Measurements from ENCODE around the gene TGFB2. TPM values are rescaled to one million over a fixed set of nuclear protein-coding genes. Genes with fewer than 3 reads are reported as not detected.
A peak's percentile ranks its signal among the peaks of the same experiment; 100 is the strongest.

TGFB2 gene
- polyA plus RNA-seq, 2 of the 4 experiments (the other 2 are of a cell fraction) = 29.7 to 65.8 TPM

GRCh38 chr1:218328769-218329168, 16.4 kb upstream of the TGFB2 start:
- peaks cover 17% of the 10 kb centered on the region; the same call in 2 of the 3 replicates for H3K4me1 ChIP-seq
- ChIA-PET CTCF (interaction anchor here (1.0 to 5.9 kb wide), 8 partner anchors 25 to 1483 kb away, joined by 3 to 46 read pairs (median 8); no protein-coding TSS in a partner anchor), POLR2A (no interaction called here)
- no peak overlapping the region for H3K4me2 ChIP-seq
- DNase-seq (ENCODE audit: low read depth in 1 of 2, low spot score in 1 of 2) (no peak), FAIRE-seq (no peak), ATAC-seq (no peak; a peak in 1 of 6 replicates)
- no peaks in the 10 kb centered on the region for H3K9me3 ChIP-seq
- WGBS (ENCODE audit: missing lambda C conversion rate) = 88% methylated on average over 3 of the region's 3 CpGs
- no peak for TF ChIP-seq BHLHE40 (IDR thresholded peaks at IDR 0.05; ENCODE audit: low read depth, low read length)
- TF ChIP-seq NFE2L2 (conservative IDR thresholded peaks at IDR 0.05; ENCODE audit: low read length) = no peak
- TF ChIP-seq, protein P1, sequence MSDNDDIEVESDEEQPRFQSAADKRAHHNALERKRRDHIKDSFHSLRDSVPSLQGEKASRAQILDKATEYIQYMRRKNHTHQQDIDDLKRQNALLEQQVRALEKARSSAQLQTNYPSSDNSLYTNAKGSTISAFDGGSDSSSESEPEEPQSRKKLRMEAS (IDR thresholded peaks at IDR 0.05) = no peak
- no peak for TF ChIP-seq EHF (CRISPR knock-in tag; IDR thresholded peaks at IDR 0.05)
- no peak for TF ChIP-seq KDM1A (IDR thresholded peaks at IDR 0.05; ENCODE audit: low read depth)
- TF ChIP-seq GATA3 (IDR thresholded peaks at IDR 0.05; ENCODE audit: borderline replicate concordance) = no peak
- TF ChIP-seq MAFK (IDR thresholded peaks at IDR 0.05; ENCODE audit: partially characterized antibody) = peak; percentile 49
- no peak overlapping the region for H3K4me3 ChIP-seq
- H3K27ac ChIP-seq = no peak overlapping the region

- FAIRE-seq (peak; percentile 93), ATAC-seq (peak in 1 of 2 experiments; percentile 60; a peak in 3 of 6 replicates), DNase-seq (ENCODE audit: low read depth in 1 of 2, low spot score in 1 of 2) (peak; percentile 43 to 53)
- H3K27ac ChIP-seq = peak overlapping the region in 1 of 2 experiments; percentile 56; a peak in 3 of 6 replicates
- H3K4me3 ChIP-seq = no peak overlapping the region
- no peak for TF ChIP-seq POLR2A (IDR thresholded peaks at IDR 0.05; ENCODE audit: low read length)
- no peak for TF ChIP-seq POLR2AphosphoS2 (conservative IDR thresholded peaks at IDR 0.05; ENCODE audit: low read length)
- TF ChIP-seq HOXA7 (CRISPR knock-in tag; IDR thresholded peaks at IDR 0.05) = 0 out of 2 replicates have a peak, but pooled peaks have one; percentile 34
- no peak for TF ChIP-seq FOXS1 (CRISPR knock-in tag; IDR thresholded peaks at IDR 0.05)
- TF ChIP-seq, protein P2, sequence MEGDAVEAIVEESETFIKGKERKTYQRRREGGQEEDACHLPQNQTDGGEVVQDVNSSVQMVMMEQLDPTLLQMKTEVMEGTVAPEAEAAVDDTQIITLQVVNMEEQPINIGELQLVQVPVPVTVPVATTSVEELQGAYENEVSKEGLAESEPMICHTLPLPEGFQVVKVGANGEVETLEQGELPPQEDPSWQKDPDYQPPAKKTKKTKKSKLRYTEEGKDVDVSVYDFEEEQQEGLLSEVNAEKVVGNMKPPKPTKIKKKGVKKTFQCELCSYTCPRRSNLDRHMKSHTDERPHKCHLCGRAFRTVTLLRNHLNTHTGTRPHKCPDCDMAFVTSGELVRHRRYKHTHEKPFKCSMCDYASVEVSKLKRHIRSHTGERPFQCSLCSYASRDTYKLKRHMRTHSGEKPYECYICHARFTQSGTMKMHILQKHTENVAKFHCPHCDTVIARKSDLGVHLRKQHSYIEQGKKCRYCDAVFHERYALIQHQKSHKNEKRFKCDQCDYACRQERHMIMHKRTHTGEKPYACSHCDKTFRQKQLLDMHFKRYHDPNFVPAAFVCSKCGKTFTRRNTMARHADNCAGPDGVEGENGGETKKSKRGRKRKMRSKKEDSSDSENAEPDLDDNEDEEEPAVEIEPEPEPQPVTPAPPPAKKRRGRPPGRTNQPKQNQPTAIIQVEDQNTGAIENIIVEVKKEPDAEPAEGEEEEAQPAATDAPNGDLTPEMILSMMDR (IDR thresholded peaks at IDR 0.05) = peak; percentile 92
- no peak for TF ChIP-seq ZC3H11A (IDR thresholded peaks at IDR 0.05)
- TF ChIP-seq RAD21 (conservative IDR thresholded peaks at IDR 0.05 in 1 of 2, IDR thresholded peaks at IDR 0.05 in 1 of 2) = peak; percentile 95 to 96
- TF ChIP-seq, protein P3, sequence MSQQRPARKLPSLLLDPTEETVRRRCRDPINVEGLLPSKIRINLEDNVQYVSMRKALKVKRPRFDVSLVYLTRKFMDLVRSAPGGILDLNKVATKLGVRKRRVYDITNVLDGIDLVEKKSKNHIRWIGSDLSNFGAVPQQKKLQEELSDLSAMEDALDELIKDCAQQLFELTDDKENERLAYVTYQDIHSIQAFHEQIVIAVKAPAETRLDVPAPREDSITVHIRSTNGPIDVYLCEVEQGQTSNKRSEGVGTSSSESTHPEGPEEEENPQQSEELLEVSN (IDR thresholded peaks at IDR 0.05; ENCODE audit: borderline replicate concordance, low read depth) = no peak
- no peak for TF ChIP-seq CHD4 (IDR thresholded peaks at IDR 0.05; ENCODE audit: borderline replicate concordance)
- no peak for TF ChIP-seq KDM5A (IDR thresholded peaks at IDR 0.05)
- TF ChIP-seq ZNF302 (CRISPR knock-in tag; IDR thresholded peaks at IDR 0.05) = no peak
- no peak for TF ChIP-seq GATA3 (IDR thresholded peaks at IDR 0.05; ENCODE audit: borderline replicate concordance)
- TF ChIP-seq SMC3 (IDR thresholded peaks at IDR 0.05) = peak; percentile 92
- no peak for TF ChIP-seq CBX8 (IDR thresholded peaks at IDR 0.05)
- CTCF ChIA-PET = interaction anchor here (0.6 to 5.9 kb wide), 27 partner anchors 11 to 1720 kb away, joined by 3 to 46 read pairs (median 4); no protein-coding TSS in a partner anchor
- WGBS (ENCODE audit: missing lambda C conversion rate) = 12% methylated on average over 4 of the region's 4 CpGs
- no peaks in the 10 kb centered on the region for H3K9me3 ChIP-seq
- peaks cover 17% of the 10 kb centered on the region; the same call in 2 of the 3 replicates for H3K4me1 ChIP-seq
- POLR2A ChIA-PET = no interaction called here
- peak overlapping the region; percentile 53 for H3K4me2 ChIP-seq
Measured at GRCh38 chr1:218330043-218330623, 15.0 kb upstream of the TGFB2 start.

DNA sequence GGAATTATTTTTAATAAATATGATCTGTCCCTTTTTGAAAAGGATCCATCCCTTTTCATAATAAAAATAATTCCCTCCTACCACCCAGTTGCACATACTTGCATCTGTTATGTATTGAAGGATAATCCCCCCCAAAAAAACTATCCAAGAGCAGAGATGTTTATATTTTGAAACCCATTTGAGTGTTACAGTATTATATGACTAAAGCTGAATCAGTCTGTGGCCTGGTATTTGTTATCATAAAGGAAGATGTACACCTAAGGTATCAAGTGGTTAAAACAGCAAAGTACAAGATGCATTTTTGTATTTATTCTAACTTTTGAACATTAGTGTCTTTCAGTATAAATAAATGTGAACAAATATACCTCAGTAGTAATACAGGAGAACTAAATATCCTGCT, 12.7 kb upstream of the TGFB2 start:
- no peaks in the 10 kb centered on the region for H3K9me3 ChIP-seq
- peak overlapping the region in 1 of 2 experiments; percentile 7; a peak in 1 of 6 replicates for H3K27ac ChIP-seq
- CTCF ChIA-PET = interaction anchor here (1.4 kb wide), 1 partner anchor 1329 kb away, joined by 4 read pairs; no protein-coding TSS in a partner anchor
- no peak for TF ChIP-seq CEBPB (IDR thresholded peaks at IDR 0.05)
- TF ChIP-seq NR3C1 (IDR thresholded peaks at IDR 0.05) = no peak
- no peak for TF ChIP-seq HOXB5 (CRISPR knock-in tag; IDR thresholded peaks at IDR 0.05)
- no peak for TF ChIP-seq FOXS1 (CRISPR knock-in tag; IDR thresholded peaks at IDR 0.05)
- no peak for TF ChIP-seq USF2 (IDR thresholded peaks at IDR 0.05)
- no peak for TF ChIP-seq CHD2 (IDR thresholded peaks at IDR 0.05; ENCODE audit: low read length, partially characterized antibody)
- TF ChIP-seq, protein P4, sequence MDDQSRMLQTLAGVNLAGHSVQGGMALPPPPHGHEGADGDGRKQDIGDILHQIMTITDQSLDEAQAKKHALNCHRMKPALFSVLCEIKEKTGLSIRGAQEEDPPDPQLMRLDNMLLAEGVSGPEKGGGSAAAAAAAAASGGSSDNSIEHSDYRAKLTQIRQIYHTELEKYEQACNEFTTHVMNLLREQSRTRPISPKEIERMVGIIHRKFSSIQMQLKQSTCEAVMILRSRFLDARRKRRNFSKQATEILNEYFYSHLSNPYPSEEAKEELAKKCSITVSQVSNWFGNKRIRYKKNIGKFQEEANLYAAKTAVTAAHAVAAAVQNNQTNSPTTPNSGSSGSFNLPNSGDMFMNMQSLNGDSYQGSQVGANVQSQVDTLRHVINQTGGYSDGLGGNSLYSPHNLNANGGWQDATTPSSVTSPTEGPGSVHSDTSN (IDR thresholded peaks at IDR 0.05) = no peak
- no peak for TF ChIP-seq MYC (IDR thresholded peaks at IDR 0.05; ENCODE audit: borderline replicate concordance, low read length)
- no peak for TF ChIP-seq HOXA7 (CRISPR knock-in tag; IDR thresholded peaks at IDR 0.05)
- TF ChIP-seq, protein P5, sequence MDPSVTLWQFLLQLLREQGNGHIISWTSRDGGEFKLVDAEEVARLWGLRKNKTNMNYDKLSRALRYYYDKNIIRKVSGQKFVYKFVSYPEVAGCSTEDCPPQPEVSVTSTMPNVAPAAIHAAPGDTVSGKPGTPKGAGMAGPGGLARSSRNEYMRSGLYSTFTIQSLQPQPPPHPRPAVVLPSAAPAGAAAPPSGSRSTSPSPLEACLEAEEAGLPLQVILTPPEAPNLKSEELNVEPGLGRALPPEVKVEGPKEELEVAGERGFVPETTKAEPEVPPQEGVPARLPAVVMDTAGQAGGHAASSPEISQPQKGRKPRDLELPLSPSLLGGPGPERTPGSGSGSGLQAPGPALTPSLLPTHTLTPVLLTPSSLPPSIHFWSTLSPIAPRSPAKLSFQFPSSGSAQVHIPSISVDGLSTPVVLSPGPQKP (IDR thresholded peaks at IDR 0.05; ENCODE audit: low read depth, low read length) = no peak
- TF ChIP-seq KDM1A (IDR thresholded peaks at IDR 0.05; ENCODE audit: low read depth) = no peak
- TF ChIP-seq ZNF302 (CRISPR knock-in tag; IDR thresholded peaks at IDR 0.05) = no peak
- TF ChIP-seq SREBF2 (IDR thresholded peaks at IDR 0.05) = no peak
- no peak for TF ChIP-seq POLR2A (IDR thresholded peaks at IDR 0.05; ENCODE audit: low read length)
- POLR2A ChIA-PET = no interaction called here
- no peak for FAIRE-seq
- no peak overlapping the region for H3K4me3 ChIP-seq
- ATAC-seq = no peak
- no peak overlapping the region for H3K4me2 ChIP-seq
- no peak for DNase-seq (ENCODE audit: low read depth in 1 of 2, low spot score in 1 of 2)
- H3K4me1 ChIP-seq = peaks cover 36% of the 10 kb centered on the region
